DND-41 (cell line): ENCODE results near the gene TBX19.

ENCODE experiments used
- ATAC-seq: fragments of 200-7000 bp; cut with Tn5 transposase; 3 replicates; pipeline ENCODE4 v1.9.1; 2021; ENCODE audit warnings: low read depth; ENCODE audit not compliant: insufficient read depth
- DNase-seq: peaks from one replicate; pipeline ENCODE4 v3.0.0-alpha.2; 2020
- H2AFZ ChIP-seq: 2 replicates; pipeline ENCODE4 v1.6.0; 2012; ENCODE audit warnings: low read depth, low read length
- H3K27ac ChIP-seq: 2 replicates; pipeline ENCODE4 v1.5.1; 2012; ENCODE audit warnings: low read length, inconsistent platforms
- H3K27me3 ChIP-seq: fragments of 200-600 bp; sonication (generic); 2 replicates; pipeline ENCODE4 v1.6.0; 2012; ENCODE audit warnings: low read length, mild to moderate bottlenecking, inconsistent platforms; ENCODE audit not compliant: insufficient read depth, poor library complexity
- H3K36me3 ChIP-seq: 2 replicates; pipeline ENCODE4 v1.5.1; 2012; ENCODE audit warnings: low read length, inconsistent platforms; ENCODE audit not compliant: insufficient read depth
- H3K4me1 ChIP-seq: 2 replicates; pipeline ENCODE4 v1.5.1; 2012; ENCODE audit warnings: mild to moderate bottlenecking, low read length; ENCODE audit not compliant: insufficient read depth
- H3K4me2 ChIP-seq: 2 replicates; pipeline ENCODE4 v1.6.0; 2012; ENCODE audit warnings: mild to moderate bottlenecking, moderate library complexity, low read length, inconsistent platforms; ENCODE audit not compliant: insufficient read depth
- H3K4me3 ChIP-seq, 2 experiments: fragments of 200-600 bp in 1 of 2; shearing (Covaris generic) in 1 of 2; 2 replicates each; pipeline ENCODE4 v1.5.1; 2012 to 2016; ENCODE audit warnings: inconsistent platforms in 2 of 2, low read length in 2 of 2, mild to moderate bottlenecking in 2 of 2, low read depth in 1 of 2, moderate library complexity in 1 of 2
- H3K79me2 ChIP-seq: 2 replicates; pipeline ENCODE4 v1.6.0; 2012; ENCODE audit warnings: low read length, inconsistent platforms; ENCODE audit not compliant: insufficient read depth
- H3K9ac ChIP-seq: 2 replicates; pipeline ENCODE4 v1.6.0; 2012; ENCODE audit warnings: low read depth, mild to moderate bottlenecking, inconsistent platforms, low read length, moderate library complexity
- H3K9me3 ChIP-seq: 2 replicates; pipeline ENCODE4 v1.5.1; 2012; ENCODE audit warnings: low read length, moderate library complexity, mild to moderate bottlenecking, inconsistent platforms; ENCODE audit not compliant: insufficient read depth, severe bottlenecking
- H4K20me1 ChIP-seq: 2 replicates; pipeline ENCODE4 v1.6.0; 2012; ENCODE audit warnings: low read length; ENCODE audit not compliant: insufficient read depth
- EZH2 ChIP-seq: IDR thresholded peaks from 3 replicates; pipeline ENCODE4 v1.6.1; 2012; ENCODE audit warnings: borderline replicate concordance, low read depth, mild to moderate bottlenecking, moderate library complexity, low read length, inconsistent platforms; ENCODE audit not compliant: severe bottlenecking
- TF ChIP-seq, protein P1 (sequence below): IDR thresholded peaks from 2 replicates; pipeline ENCODE4 v1.5.1; 2012; ENCODE audit warnings: borderline replicate concordance, low read length, moderate library complexity, mild to moderate bottlenecking; ENCODE audit not compliant: poor library complexity, severe bottlenecking; ENCODE audit errors: extremely low read depth

The TBX19 gene

DNA sequence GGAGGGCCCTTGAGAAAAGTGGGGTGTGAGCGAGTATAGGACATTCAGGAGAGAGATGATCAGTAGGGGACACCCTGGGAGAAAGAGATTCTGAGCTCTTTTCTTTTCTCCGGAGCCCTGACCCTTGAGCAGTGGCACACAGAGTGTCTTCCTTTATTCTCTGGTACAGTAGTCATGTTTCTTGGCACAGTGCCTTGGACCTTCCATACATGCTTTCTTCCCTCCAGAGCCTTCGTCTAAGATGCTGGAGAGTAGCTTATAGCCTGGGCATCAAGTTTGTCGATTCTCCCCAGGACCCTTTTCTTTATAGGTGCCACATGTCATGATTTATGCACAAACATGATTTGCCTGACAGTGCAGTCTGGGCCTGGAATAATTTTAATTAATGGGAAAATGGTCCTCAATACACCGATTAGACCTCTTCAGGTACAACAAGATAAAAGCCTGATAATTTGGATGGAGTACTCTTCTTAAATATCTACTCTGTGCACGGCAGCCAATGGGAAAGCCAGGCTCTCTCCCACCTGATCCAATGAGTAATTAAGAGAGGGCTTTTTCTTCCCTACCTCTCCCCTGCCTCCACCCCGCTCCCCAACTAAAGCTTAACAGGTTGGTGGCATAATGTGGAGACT, at the start of gene TBX19:
Gene TBX19 (plus strand): TSS at position 582 of the 632 bp plus-strand sequence. CDS start 214 bp downstream, outside the sequence.
- Histone ChIP-seq H3K27me3 (no peaks in the 10 kb centered on the region), H3K27ac (no peak within 1 kb of the TSS), H3K4me3 (no peak within 1 kb of the TSS), H3K79me2 (no peaks in the 10 kb centered on the region), H3K4me2 (no peak within 1 kb of the TSS), H3K36me3 (no peaks in the 10 kb centered on the region), H3K4me1 (no peaks in the 10 kb centered on the region), H4K20me1 (no peaks in the 10 kb centered on the region), H3K9ac (no peak within 1 kb of the TSS), H2AFZ (no peak within 1 kb of the TSS), H3K9me3 (no peaks in the 10 kb centered on the region)
- DNase-seq (no peak), ATAC-seq (no peak)
- TF ChIP-seq EZH2: no peak
- TF ChIP-seq, protein P1, sequence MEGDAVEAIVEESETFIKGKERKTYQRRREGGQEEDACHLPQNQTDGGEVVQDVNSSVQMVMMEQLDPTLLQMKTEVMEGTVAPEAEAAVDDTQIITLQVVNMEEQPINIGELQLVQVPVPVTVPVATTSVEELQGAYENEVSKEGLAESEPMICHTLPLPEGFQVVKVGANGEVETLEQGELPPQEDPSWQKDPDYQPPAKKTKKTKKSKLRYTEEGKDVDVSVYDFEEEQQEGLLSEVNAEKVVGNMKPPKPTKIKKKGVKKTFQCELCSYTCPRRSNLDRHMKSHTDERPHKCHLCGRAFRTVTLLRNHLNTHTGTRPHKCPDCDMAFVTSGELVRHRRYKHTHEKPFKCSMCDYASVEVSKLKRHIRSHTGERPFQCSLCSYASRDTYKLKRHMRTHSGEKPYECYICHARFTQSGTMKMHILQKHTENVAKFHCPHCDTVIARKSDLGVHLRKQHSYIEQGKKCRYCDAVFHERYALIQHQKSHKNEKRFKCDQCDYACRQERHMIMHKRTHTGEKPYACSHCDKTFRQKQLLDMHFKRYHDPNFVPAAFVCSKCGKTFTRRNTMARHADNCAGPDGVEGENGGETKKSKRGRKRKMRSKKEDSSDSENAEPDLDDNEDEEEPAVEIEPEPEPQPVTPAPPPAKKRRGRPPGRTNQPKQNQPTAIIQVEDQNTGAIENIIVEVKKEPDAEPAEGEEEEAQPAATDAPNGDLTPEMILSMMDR: no peak

DNA sequence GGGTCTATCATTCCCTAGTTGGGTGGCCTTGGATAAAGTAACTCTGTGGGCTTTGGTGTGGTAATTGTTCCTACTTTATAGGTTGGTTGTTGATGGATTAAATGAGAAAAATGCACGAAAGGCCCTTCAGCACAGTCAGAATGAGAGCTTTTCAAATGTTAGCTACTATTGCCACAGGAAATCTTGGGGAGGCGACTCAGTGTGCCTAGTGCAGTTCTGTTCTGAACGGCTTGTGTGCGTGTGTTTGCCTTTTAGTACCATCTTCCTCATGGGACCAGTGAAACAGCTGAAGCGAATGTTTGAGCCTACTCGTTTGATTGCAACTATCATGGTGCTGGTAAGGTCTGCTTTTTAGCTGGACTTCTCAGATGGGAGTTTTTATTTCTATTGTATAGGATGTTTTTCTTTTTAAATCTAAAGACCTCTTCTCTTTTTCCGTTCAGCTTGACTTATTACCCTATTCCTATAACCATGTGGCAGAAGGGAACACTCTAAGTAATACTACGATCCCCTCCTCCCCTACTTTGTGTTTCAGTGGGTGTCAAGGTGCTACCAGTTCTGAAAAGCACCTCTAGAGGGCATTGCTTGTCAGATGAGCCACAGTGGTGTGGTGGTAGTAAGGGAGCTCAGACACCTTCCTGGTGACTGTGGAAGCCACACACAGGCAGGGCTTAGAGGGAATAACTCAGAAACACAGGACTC, 45.7 kb upstream of the TBX19 start:
- Histone ChIP-seq H3K79me2 (peaks cover 57% of the 10 kb centered on the region), H2AFZ (no peak overlapping the region), H3K4me3 (no peak overlapping the region), H3K27me3 (no peaks in the 10 kb centered on the region), H3K4me2 (no peak overlapping the region), H3K4me1 (peaks cover 5% of the 10 kb centered on the region; the same call in 1 of the 2 replicates), H3K9ac (no peak overlapping the region), H3K27ac (no peak overlapping the region), H3K36me3 (peaks cover 97% of the 10 kb centered on the region), H4K20me1 (peaks cover 41% of the 10 kb centered on the region), H3K9me3 (no peaks in the 10 kb centered on the region)
- peak; percentile 97 for ATAC-seq
- DNase-seq: peak; percentile 42
- TF ChIP-seq EZH2: no peak
- TF ChIP-seq, protein P1: peak; percentile 77

DNA sequence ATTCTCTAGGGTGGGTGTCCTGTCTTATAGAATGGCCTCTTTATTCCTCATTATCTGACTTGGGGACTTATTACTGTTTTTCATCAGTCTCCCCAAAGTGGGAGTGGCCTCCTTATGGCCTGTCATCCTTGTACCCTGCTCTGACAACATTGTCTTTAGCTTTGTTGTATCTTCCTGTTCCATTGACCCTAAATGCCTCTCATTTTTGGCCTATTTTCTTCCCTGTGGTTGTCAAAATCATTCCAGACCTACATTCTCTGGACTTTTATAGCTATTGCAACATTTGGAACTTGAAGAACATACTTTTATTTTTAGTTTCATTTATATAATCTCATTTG, 45.2 kb upstream of the TBX19 start:
- Histone ChIP-seq H2AFZ (no peak overlapping the region), H3K79me2 (peaks cover 52% of the 10 kb centered on the region), H3K27ac (no peak overlapping the region), H3K27me3 (no peaks in the 10 kb centered on the region), H3K4me3 (no peak overlapping the region), H3K9ac (no peak overlapping the region), H3K9me3 (no peaks in the 10 kb centered on the region), H3K4me1 (0 out of 2 replicates have a peak, but pooled peaks cover 2% of the 10 kb centered on the region), H4K20me1 (peaks cover 37% of the 10 kb centered on the region), H3K36me3 (peaks cover 97% of the 10 kb centered on the region), H3K4me2 (no peak overlapping the region)
- ATAC-seq: 0 out of 3 replicates have a peak, but pooled peaks have one; percentile 8
- DNase-seq: no peak
- TF ChIP-seq, protein P1: no peak
- no peak for TF ChIP-seq EZH2
